Pons (tissue), 1 donor: Measurements from ENCODE around the gene WNT2B.

Source experiments
- DNase-seq: peaks from one replicate; pipeline ENCODE4 v3.0.0-alpha.2; 2016; ENCODE audit warnings: low spot score

Gene WNT2B

DNA sequence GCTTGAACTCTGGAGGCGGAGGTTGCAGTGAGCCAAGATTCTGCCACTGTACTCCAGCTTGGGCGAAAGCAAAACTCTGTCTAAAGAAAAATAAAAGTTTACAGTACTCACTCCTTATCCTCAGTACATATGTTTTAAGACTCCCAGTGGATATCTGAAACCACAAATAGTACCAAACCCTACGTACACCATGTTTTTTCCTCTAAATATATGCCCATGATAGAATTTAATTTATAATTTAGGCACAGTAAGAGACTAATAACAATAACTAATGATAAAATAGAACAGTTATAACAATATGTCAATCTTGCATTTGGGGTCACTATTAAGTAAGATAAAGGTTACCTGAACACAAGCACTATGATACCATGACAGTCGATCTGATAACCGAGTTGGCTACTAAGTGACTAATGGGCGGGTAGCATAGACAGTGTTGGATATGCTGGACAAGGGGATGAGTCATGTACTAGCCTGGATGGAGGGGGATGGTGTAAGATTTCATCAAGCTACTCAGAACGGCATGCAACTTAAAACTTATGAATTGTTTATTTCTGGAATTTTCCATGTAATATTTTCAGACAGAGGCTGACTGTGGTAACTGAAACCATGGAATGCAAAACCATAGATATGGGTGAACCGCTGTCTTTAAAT is 66.5 kb downstream of the WNT2B start:
- DNase-seq, result no peak

DNA sequence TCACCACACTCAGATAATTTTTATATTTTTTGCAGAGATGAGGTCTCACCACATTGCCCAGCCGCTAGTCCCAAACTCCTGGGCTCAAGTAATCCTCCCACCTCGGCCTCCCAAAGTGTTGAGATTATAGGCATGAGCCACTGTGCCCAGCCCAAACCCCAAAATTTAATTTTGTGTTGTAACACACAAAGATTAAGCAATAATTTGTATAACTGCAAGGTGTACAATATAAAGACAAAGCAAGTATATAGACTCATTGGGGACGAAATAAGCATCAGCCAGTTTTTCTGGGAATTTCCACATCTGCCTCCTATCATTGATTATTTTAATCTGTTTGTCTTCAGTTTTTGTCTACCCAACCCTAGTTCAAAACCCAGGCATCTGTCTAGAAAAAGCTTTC is 67.5 kb downstream of the WNT2B start:
- DNase-seq, result no peak
